Heart left ventricle (tissue), 13 donors: ENCODE results near the gene BTN3A1.
"Not testable (repeated sequence)": the region's sequence is repeated elsewhere in the genome, so short reads cannot be mapped to it uniquely, and the experiment has no call there.

Experiments
- POLR2A ChIP-seq, 2 donors: fragments of 450-650 bp; IDR thresholded peaks; one replicate each; pipeline ENCODE4 v1.6.1; 2017; ENCODE audit warnings: antibody characterized with exemption in 2 of 2, mild to moderate bottlenecking in 2 of 2, moderate library complexity in 2 of 2
- TF ChIP-seq, protein P1 (sequence below), 12 donors: fragments of 200-600 bp; sonication (generic) in 4 of 12; IDR thresholded peaks; one replicate each; pipeline versions ENCODE4 v1.5.0 to v1.8.0; 2018 to 2022; ENCODE audit warnings: antibody characterized with exemption in 12 of 12, mild to moderate bottlenecking in 5 of 12
- donor health status: ischemic (EF 13 %, LVEDD 7.1; RV severe dilation, severe dysfunction).
- donor health status: DM: no; HTN: yes; CAD: no.
- donor health status: DM: no; HTN: no; CAD: no.
- donor health status: ischemic (EF 25% LVEDD 6.9; RV normal size, moderate dysfunction).
- donor health status: ischemic (EF 25% LVEDD 5.7; RV mildly dilated, moderate dysfunction).
- donor health status: ischemic (EF 35%, LVEDD 5.7; RV mildly dilated, moderate dysfunction).
- donor health status: nonischemic (EF 11% LVEDD 7.7; RV severe dilation, severe dysfunction).
- donor health status: DM: yes; HTN: yes; CAD: no.
- donor health status: PGD.
- donor health status: ischemic (EF 29% LVEDD 5.4; RV normal size, mild dysfunction).
- donor health status: nonischemic (EF 23%, LVEDD 6.1; RV moderate dilation, normal function).

GRCh38 chr6:26461353-26461752 is 59.3 kb downstream of the BTN3A1 start:
- TF ChIP-seq POLR2A (IDR thresholded peaks at IDR 0.05), result not testable (repeated sequence)
- TF ChIP-seq, protein P1, sequence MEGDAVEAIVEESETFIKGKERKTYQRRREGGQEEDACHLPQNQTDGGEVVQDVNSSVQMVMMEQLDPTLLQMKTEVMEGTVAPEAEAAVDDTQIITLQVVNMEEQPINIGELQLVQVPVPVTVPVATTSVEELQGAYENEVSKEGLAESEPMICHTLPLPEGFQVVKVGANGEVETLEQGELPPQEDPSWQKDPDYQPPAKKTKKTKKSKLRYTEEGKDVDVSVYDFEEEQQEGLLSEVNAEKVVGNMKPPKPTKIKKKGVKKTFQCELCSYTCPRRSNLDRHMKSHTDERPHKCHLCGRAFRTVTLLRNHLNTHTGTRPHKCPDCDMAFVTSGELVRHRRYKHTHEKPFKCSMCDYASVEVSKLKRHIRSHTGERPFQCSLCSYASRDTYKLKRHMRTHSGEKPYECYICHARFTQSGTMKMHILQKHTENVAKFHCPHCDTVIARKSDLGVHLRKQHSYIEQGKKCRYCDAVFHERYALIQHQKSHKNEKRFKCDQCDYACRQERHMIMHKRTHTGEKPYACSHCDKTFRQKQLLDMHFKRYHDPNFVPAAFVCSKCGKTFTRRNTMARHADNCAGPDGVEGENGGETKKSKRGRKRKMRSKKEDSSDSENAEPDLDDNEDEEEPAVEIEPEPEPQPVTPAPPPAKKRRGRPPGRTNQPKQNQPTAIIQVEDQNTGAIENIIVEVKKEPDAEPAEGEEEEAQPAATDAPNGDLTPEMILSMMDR (IDR thresholded peaks at IDR 0.05), result not testable (repeated sequence)
